ENCODE results near the gene HNRNPD. TPM values are rescaled to one million over a fixed set of nuclear protein-coding genes. Genes with fewer than 3 reads are reported as not detected.
A peak's percentile ranks its signal among the peaks of the same experiment; 100 is the strongest.

HNRNPD gene
- total and polyA plus RNA-seq, 2 of the 8 experiments (the other 6 are each of a cell fraction or from before 2014, with no cell fraction given): 118 to 646 TPM

GRCh38 chr4:82415922-82416365, 42.2 kb upstream of the HNRNPD start:
- Histone ChIP-seq H3K4me2 (ENCODE audit: insufficient read depth in 1 of 2, low read depth in 2 of 2, low read length in 2 of 2) (no peak overlapping the region; a peak in 1 of 4 replicates), H4K5ac (ENCODE audit: insufficient read length, low read depth, low read length) (no peak overlapping the region), H2BK20ac (ENCODE audit: low read length) (no peak overlapping the region), H4K20me1 (replicated peaks in 1 of 2; ENCODE audit: control insufficient read depth in 1 of 2, insufficient read depth in 2 of 2, low read length in 2 of 2) (no peaks in the 10 kb centered on the region), H4K91ac (replicated peaks; ENCODE audit: insufficient read length, low read length) (no peak overlapping the region), H3K36me3 (ENCODE audit: control insufficient read depth in 2 of 4, insufficient read depth in 4 of 4, low read length in 3 of 4) (no peaks in the 10 kb centered on the region), H4K8ac (ENCODE audit: extremely low read depth, insufficient read depth, low read length) (no peak overlapping the region), H3K79me2 (ENCODE audit: control insufficient read depth in 1 of 2, insufficient read depth in 2 of 2, low read length in 2 of 2) (no peaks in the 10 kb centered on the region), H3K14ac (ENCODE audit: insufficient read length) (no peak overlapping the region), H3K4ac (replicated peaks; ENCODE audit: insufficient read length, low read depth, low read length) (no peak overlapping the region), H3K56ac (replicated peaks; ENCODE audit: insufficient read length, low read depth, low read length) (no peak overlapping the region), H2AK5ac (ENCODE audit: low read depth, low read length) (no peak overlapping the region), H2AFZ (ENCODE audit: low read length) (no peak overlapping the region), H3K79me1 (ENCODE audit: low read depth, low read length) (no peaks in the 10 kb centered on the region), H3K27me3 (replicated peaks in 1 of 4; ENCODE audit: control insufficient read depth in 3 of 4, extremely low read depth in 1 of 4, insufficient read depth in 3 of 4, low read length in 3 of 4) (no peaks in the 10 kb centered on the region), H3K23ac (ENCODE audit: insufficient read length) (no peak overlapping the region), H3K27ac (ENCODE audit: low read depth, low read length) (no peak overlapping the region), H3K18ac (ENCODE audit: extremely low read depth, low read length) (no peak overlapping the region), H3K4me3 (ENCODE audit: extremely low read depth in 1 of 4, insufficient read depth in 2 of 4, low read depth in 3 of 4, low read length in 4 of 4) (no peak overlapping the region; a peak in 1 of 8 replicates), H2BK120ac (replicated peaks; ENCODE audit: low read depth, low read length) (no peak overlapping the region), H3K9me3 (ENCODE audit: insufficient read depth in 2 of 2, low read depth in 1 of 2, low read length in 1 of 2) (peaks cover 0 to 2% of the 10 kb centered on the region in 2 experiments; a peak in 1 of 4 replicates), H2BK5ac (ENCODE audit: low read depth, low read length) (no peak overlapping the region), H3K23me2 (ENCODE audit: low read depth, low read length) (no peaks in the 10 kb centered on the region), H3K9ac (replicated peaks in 1 of 4; ENCODE audit: extremely low read depth in 1 of 4, low read depth in 3 of 4, low read length in 3 of 4) (no peak overlapping the region), H2BK12ac (ENCODE audit: low read depth, low read length) (no peak overlapping the region), H2BK15ac (ENCODE audit: low read length) (no peak overlapping the region), H3K4me1 (replicated peaks in 1 of 4; ENCODE audit: control insufficient read depth in 3 of 4, insufficient read depth in 4 of 4, low read length in 3 of 4) (no peaks in the 10 kb centered on the region)
- ChIA-PET CTCF (ENCODE audit: partially characterized antibody) (interaction anchor here (1.2 to 2.1 kb wide), 2 partner anchors 8 to 13 kb away, joined by 3 to 6 read pairs; no protein-coding TSS in a partner anchor), POLR2A (ENCODE audit: partially characterized antibody) (interaction anchor here (0.8 to 4.6 kb wide), 7 partner anchors 9 to 48 kb away, joined by 3 to 76 read pairs (median 8); partner anchors contain the start of genes HNRNPD and HNRNPDL)
- DNase-seq (ENCODE audit: low read depth in 1 of 2, low spot score in 2 of 2): no peak
- no peak for TF ChIP-seq JUND (IDR thresholded peaks at IDR 0.05; ENCODE audit: low read length)
- TF ChIP-seq BACH1 (IDR thresholded peaks at IDR 0.05; ENCODE audit: low read length): no peak
- TF ChIP-seq TBP (IDR thresholded peaks at IDR 0.05; ENCODE audit: low read depth, low read length): peak; percentile 76
- peak; percentile 78 for TF ChIP-seq NANOG (IDR thresholded peaks at IDR 0.05; ENCODE audit: insufficient read depth, low read depth, low read length, poor library complexity, severe bottlenecking)
- TF ChIP-seq POLR2A (IDR thresholded peaks at IDR 0.05; ENCODE audit: control extremely low read depth in 1 of 2, low read depth in 2 of 2, low read length in 2 of 2): peak in 1 of 2 experiments; percentile 52; a peak in 1 of 3 replicates
- peak; percentile 38; the same call in 1 of the 2 replicates for TF ChIP-seq TAF1 (IDR thresholded peaks at IDR 0.05; ENCODE audit: low read depth, low read length)
- peak; percentile 25; the same call in 1 of the 2 replicates for TF ChIP-seq MAFK (IDR thresholded peaks at IDR 0.05; ENCODE audit: low read depth, low read length)
- no peak for TF ChIP-seq CEBPB (IDR thresholded peaks at IDR 0.05; ENCODE audit: low read depth, low read length)
- no peak for TF ChIP-seq SRF (IDR thresholded peaks at IDR 0.05; ENCODE audit: low read depth, low read length)
- peak; percentile 80; the same call in 1 of the 2 replicates for TF ChIP-seq TEAD4 (IDR thresholded peaks at IDR 0.05; ENCODE audit: low read depth, low read length)
- peak; percentile 57 for FAIRE-seq
- 79% methylated on average over 12 of the region's 12 CpGs; no CpG with 5 or more reads in 1 of the 2 experiments for WGBS, 2 experiments (ENCODE audit: extremely low coverage in 1 of 2, insufficient coverage in 1 of 2, insufficient read length in 1 of 2, insufficient replicate concordance in 2 of 2, low coverage in 1 of 2, low lambda C conversion rate in 2 of 2, missing lambda C conversion rate in 1 of 2)

All from H1 (cell line).